Suprapubic skin (tissue), 4 donors: ENCODE results near the gene MUC4.

Experiments
- EP300 ChIP-seq: sonication (generic); formaldehyde crosslinking; IDR thresholded peaks from one replicate; pipeline ENCODE4 v1.6.1; 2017; ENCODE audit warnings: antibody characterized with exemption
- POLR2A ChIP-seq, 2 donors: fragments of 450-650 bp; IDR thresholded peaks; one replicate each; pipeline ENCODE4 v1.6.1; 2017; ENCODE audit warnings: antibody characterized with exemption in 2 of 2, mild to moderate bottlenecking in 2 of 2, moderate library complexity in 2 of 2
- POLR2AphosphoS5 ChIP-seq, 3 donors: sonication (generic); formaldehyde crosslinking; IDR thresholded peaks; one replicate each; pipeline ENCODE4 v1.6.1; 2017; ENCODE audit warnings: antibody characterized with exemption in 3 of 3
- TF ChIP-seq, protein P1 (sequence below), 2 donors: fragments of 200-600 bp in 1 of 2; fragments of 450-650 bp in 1 of 2; sonication (generic) in 1 of 2; IDR thresholded peaks; one replicate each; pipeline ENCODE4 v1.5.1; 2016 to 2019; ENCODE audit warnings: antibody characterized with exemption in 2 of 2, mild to moderate bottlenecking in 1 of 2, moderate library complexity in 1 of 2

DNA sequence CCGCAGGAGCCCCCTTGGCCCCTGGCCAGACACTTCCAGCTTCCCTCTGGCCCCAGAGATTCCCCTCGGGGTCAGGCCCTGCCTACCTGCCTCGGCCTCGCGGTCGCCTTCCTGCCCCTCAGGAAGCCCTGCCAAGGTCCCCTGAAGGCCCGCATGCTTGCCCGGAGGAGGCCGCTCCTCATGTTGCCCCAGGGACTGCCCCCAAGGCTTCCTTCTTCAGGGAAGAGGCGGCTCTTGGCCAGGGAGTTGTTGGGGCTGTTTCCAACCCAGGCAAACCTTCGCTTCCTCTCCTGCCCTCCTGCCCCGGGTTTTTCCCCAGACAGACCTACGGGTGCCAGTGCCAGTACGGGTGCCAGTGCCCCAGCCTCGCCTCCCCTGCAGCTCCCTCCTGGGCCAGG lies 13.5 kb upstream of the MUC4 start:
- TF ChIP-seq, protein P1, sequence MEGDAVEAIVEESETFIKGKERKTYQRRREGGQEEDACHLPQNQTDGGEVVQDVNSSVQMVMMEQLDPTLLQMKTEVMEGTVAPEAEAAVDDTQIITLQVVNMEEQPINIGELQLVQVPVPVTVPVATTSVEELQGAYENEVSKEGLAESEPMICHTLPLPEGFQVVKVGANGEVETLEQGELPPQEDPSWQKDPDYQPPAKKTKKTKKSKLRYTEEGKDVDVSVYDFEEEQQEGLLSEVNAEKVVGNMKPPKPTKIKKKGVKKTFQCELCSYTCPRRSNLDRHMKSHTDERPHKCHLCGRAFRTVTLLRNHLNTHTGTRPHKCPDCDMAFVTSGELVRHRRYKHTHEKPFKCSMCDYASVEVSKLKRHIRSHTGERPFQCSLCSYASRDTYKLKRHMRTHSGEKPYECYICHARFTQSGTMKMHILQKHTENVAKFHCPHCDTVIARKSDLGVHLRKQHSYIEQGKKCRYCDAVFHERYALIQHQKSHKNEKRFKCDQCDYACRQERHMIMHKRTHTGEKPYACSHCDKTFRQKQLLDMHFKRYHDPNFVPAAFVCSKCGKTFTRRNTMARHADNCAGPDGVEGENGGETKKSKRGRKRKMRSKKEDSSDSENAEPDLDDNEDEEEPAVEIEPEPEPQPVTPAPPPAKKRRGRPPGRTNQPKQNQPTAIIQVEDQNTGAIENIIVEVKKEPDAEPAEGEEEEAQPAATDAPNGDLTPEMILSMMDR (IDR thresholded peaks at IDR 0.05): no peak
- TF ChIP-seq POLR2A (IDR thresholded peaks at IDR 0.05) (no peak), EP300 (no peak), POLR2AphosphoS5 (IDR thresholded peaks at IDR 0.05) (no peak)
